Dermis microvascular lymphatic vessel endothelial cell (primary cell): Measurements from ENCODE around the gene FUT3. TPM values are rescaled to one million over a fixed set of nuclear protein-coding genes. Genes with fewer than 3 reads are reported as not detected.
"Not testable (repeated sequence)": the region's sequence is repeated elsewhere in the genome, so short reads cannot be mapped to it uniquely, and the experiment has no call there.

Experiments
- DNase-seq, 2 donors: peaks; one replicate each; pipeline versions ENCODE4 v3.0.0 to v3.0.0-alpha.2; 2010; ENCODE audit warnings: low read depth in 2 of 2
- total RNA-seq: library from RNA; depleted of rRNA; stranded (reverse); fragments of >200 nt; gene quantifications from 2 replicates; pipeline ENCODE4 v1.2.1, GENCODE V29; 2014

Gene FUT3
- total RNA-seq: not detected in 2 replicates

- no peak for DNase-seq
These were observed at the start of gene FUT3 for GRCh38 chr19:5851302-5851701. Gene FUT3, minus strand, starts transcription at chr19:5851449.

- no peak for DNase-seq
These were observed 49.7 kb upstream of the FUT3 start for GRCh38 chr19:5900976-5901375.

- no peak for DNase-seq
These were observed 48.7 kb upstream of the FUT3 start for GRCh38 chr19:5899728-5900526.

- no peak for DNase-seq
These were observed 46.1 kb upstream of the FUT3 start for GRCh38 chr19:5897189-5897969.

- DNase-seq: no peak
These were observed 45.3 kb upstream of the FUT3 start for GRCh38 chr19:5896365-5897076.

DNA sequence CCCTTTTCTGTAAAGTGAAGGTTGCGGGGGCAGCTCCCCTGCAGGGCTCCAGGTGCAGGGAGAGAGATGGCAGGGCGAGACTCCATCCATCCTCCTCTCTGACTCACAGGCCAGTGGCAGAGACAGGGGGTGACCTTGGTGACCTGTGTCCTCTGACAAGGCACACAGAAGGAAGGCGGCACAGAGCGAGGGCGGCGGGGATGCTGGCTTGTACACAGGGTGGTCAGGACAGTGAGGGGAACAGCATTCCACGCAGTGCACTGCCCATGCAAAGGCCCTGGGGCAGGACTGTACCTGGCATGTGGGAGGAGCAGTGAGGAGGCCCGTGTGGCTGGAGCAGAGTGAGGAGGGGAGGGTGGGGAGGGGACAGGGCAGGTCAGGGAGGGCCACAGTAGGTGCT, 44.6 kb upstream of the FUT3 start:
- no peak for DNase-seq

- DNase-seq: no peak
These were observed 44.2 kb upstream of the FUT3 start for GRCh38 chr19:5895409-5895808.

- DNase-seq: no peak
These were observed 43.6 kb upstream of the FUT3 start for GRCh38 chr19:5894704-5895349.

GRCh38 chr19:5893907-5894703, 42.9 kb upstream of the FUT3 start:
- DNase-seq: no peak

DNA sequence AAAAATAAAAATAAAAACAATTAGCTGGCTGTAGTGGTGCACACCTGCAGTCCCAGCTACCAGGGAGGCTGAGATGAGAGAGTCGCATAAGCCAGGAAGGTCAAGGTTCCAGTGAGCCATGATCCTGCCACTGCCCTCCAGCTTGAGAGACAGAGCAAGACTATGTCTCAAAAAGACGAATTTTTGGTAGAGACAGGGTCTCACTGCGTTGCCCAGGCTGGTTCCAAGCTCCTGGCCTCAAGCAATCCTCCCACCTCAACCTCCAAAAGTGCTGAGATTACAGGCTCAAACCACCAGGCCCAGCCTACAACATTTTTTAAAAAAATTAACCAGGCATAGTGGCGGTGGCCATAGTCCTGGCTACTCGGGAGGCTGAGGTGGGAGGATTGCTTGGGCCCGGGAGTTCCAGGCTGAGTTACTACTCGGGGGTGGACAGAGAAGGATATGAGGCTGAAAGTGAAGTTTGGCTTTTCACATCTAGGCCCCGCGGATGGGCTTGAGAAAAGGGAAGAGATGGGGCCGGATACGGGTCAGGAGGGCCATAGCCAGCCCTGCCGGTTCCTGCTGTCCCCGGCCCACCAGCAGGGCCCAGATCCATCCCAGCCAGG, 42.2 kb upstream of the FUT3 start:
- DNase-seq: no peak

GRCh38 chr19:5892772-5893275, 41.6 kb upstream of the FUT3 start:
- DNase-seq: no peak

- DNase-seq: peak in 1 of 2 donors; percentile 42
These were observed 40.9 kb upstream of the FUT3 start for GRCh38 chr19:5891938-5892771.

GRCh38 chr19:5891572-5891937, 40.3 kb upstream of the FUT3 start:
- DNase-seq: no peak

DNA sequence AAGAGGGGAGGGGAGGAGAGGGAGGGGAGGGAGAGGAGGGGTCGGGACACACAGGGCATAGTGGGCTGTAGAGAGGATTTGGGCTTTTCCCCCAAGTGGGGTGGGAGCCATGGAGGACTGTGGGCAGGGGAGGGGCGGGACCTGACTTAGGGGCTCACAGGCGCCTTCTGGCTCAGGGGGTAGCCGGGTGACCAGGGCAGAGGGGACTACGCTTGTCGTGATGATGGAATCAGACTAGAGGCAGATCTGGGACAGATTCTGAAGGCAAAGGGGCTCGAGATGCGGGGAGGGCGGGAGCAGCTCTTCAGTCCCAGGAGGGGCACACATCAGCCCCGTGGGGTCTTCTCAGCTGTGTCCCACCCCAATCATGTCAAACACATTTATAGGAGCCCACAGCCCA, 38.9 kb upstream of the FUT3 start:
- no peak for DNase-seq

DNA sequence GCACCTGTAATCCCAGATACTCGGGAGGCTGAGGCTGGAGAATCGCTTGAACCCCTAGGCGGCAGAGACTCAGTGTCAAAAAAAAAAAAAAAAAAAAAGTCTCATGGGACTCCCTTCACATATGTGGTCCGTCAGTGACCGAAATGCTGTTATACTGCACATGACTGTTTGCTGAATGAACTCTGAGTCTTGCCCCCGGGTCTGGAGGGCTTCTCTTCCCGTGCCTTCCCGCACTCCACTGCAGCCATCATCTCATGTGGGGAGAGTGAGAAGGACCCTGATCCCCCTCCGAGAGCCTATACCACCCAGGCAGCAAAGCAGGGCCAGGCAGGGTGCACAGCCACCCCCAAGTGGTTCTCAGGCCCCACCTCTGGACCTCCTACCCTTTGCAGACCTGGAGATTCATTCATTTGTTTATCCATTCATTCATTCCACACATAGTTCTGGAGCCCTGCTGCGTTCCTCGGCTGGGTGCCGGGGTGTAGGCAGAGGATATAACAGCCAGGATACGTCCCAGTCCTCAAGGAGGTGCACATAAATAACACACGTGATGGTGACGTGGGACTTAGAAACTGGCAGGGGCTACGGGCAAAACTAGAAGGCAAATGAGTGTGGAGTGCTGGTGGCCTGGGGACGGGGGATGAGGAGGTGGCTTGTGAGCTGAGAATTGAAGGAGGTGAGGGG, 38.2 kb upstream of the FUT3 start:
- DNase-seq: no peak

- not testable (repeated sequence) for DNase-seq
These were observed 33.0 kb upstream of the FUT3 start for GRCh38 chr19:5884065-5884811.

DNA sequence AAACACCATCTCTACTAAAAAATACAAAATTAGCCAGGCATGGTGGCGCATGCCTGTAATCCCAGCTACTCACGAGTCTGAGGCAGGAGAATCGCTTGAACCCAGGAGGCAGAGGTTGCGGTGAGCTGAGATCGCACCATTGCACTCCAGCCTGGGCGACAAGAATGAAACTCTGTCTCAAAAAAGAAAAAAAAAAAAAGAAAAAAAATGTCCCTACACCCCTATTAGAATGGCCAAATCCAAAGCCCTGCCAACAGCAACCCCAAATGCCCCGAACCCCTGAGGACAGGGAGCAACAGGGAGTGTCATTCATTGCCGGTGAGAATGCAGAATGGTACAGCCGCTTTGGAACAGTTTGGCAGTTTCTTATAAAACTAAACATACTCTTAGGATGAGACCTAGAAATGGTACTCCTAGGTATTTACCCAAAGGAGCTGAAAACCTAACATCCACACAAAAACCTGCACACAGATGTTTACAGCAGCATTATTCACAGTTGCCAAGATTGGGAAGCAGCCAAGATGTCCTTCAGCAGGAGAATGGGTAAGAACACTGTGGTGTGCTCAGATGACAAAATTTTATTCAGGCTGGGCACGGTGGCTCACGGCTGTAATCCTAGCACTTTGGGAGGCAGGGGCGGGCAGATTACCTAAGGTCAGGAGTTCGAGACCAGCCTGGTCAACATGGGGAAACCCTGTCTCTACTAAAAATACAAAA, 32.1 kb upstream of the FUT3 start:
- not testable (repeated sequence) for DNase-seq
